GM18502 (cell line): Measurements from ENCODE around the gene C1QTNF8.

Experiments
- ATAC-seq: cut with Tn5 transposase; IDR thresholded peaks from one replicate; pipeline ENCODE4 v1.9.1; 2021; ENCODE audit warnings: mild to moderate bottlenecking; ENCODE audit not compliant: unreplicated experiment, poor library complexity

The C1QTNF8 gene

DNA sequence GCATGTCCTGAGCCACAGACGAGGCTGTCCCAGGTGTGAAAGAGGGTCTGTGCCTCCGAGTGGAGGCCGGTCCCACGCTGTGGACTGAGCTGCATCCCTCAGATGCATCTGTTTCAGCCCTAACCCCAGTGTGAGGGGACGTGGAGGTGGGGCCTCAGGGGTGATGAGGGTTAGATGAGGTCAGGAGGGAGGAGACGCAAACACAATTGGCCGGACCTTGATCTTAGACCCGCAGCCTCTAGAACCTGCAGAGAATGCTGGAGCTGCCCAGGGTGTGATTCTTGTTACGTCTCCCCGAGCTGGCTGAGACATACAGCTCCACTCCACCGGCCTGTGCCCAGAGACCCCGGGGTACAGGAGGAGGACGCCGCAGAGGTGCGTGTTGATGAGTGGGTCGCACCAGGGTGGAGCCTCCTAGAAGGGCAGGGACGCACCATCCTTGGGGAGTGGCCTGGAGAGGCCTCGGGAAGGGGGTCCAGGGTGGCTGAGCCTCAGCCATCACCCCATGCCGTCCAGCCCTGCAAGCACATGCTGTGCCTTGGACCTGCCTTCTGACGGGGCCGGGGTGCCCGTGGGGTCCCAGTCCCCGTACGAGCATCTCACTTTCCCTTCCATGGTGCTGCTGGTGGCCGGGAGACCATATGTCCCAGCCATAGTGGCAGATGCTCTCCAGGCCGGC, 16.6 kb upstream of the C1QTNF8 start:
- no peak for ATAC-seq

DNA sequence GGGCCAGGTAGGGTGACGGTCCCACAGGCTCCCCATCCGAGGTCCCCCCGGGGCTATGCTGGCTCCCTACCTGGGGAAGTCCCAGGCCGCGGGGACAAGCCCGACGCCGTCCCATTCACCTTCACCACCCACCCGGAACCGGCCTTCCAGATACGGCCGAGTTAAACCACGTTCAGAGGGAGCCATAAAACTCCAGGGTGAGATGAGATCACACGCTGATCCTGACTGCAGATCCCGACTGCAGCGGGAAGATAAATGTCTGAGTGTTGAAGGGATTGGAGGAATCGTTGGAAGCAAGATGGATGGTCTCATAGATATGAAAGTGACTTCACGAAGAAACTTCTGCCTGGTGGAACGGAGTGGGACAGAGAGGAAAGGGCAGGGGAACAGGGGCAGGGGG, 13.6 kb upstream of the C1QTNF8 start:
- no peak for ATAC-seq

DNA sequence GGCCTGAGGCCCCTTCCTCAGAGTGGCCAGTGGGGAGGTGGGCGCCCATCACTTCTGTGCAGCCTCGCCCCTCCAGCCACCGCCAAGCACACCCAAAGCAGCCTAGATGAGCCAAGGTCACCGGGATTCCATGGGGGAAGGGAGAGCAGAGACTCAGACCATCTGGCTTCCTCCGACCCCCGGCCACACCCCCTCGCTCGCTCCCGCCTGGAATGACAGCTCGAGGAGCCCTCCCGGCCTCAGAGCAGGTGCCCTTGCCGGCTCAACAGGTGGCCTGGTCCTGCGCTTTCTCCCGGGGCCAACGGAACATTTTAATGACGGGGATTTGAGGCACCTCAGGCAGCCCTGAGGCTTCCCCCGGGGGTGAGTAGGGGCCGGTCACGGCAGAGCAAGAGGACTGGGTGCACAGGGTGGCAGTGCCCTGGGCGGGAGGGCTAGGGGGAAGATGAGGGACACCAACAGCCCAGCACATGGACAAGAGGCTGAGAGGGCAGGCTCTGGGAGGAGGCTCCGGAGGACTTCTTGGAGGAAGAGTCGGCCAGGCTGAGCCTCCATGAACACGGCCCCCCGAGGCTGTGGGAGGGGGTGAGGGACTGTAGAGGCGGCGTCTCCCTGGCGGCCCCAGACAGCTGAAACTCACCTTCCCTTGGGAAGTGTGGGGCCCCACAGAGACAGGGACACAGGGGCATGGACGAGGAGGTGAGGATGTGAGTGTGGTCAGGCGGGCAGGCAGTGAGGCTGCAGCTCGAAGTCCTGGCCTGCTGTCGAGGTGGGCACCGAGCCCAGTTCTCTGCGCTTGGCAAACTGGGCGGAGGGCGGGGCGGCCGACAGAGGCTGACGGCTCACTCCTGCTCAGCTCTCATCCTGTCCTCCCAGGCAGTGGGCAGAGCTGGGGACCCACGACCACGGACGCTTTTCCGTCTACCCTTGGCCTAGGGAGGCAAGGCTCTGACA, 12.5 kb upstream of the C1QTNF8 start:
- no peak for ATAC-seq

DNA sequence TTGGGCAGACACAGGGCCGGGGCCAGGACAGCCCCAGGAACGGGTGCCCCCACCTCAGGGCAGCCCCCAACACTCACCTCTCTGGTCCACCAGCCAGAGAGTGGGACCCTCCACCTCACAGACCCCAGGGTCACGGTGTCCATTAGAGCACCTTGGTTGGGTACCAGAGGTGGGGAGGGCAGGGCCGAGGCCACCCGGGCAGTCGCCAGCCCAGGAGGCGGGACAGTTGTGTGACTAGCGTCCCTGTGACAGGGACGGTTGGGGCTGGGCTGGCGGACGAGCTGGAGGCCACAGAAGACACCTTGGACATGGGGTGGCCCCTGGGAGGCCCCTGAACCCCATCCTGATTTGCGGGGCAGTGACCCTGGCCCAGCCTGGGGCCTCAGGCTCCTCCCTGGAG, 11.7 kb upstream of the C1QTNF8 start:
- ATAC-seq, result no peak

DNA sequence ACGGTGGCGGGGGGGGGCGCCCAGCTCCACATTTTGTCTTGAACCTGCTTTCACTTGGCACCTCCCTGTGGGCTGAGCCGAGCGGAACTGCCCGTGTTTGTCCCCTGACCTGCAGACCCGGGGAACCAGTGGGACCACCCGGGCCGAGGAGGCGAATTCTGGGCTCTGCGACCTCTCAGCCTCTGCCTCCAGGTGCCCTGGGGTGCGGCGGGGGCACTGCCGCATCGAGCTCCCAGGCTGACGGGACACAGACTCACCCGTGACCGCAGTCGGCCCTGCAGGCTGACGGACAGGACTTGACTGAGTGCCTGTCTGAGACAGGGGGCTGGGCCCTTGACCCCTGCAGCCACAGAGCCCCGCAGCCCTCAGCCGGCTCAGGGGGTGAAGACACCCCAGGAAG, 11.1 kb upstream of the C1QTNF8 start:
- no peak for ATAC-seq

DNA sequence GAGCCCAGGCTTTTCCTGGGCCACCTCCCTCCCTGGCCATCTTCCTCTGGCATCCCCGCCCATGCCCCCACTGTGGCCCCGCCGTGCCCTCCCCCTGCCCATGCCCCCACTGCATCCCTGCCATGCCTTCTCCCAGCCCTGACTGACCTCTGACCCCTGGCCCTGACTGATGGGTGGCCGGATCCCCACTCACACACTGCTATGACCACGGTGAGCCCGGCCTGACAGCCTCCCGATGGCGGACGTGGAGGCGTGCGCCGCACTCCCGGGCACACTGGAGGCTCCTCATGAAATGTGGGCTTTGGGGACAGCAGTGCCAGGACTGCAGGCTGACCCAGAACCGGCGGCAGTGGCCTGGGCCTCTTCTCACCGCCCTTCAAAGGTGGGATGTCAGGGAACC, 10.6 kb upstream of the C1QTNF8 start:
- ATAC-seq, result no peak

DNA sequence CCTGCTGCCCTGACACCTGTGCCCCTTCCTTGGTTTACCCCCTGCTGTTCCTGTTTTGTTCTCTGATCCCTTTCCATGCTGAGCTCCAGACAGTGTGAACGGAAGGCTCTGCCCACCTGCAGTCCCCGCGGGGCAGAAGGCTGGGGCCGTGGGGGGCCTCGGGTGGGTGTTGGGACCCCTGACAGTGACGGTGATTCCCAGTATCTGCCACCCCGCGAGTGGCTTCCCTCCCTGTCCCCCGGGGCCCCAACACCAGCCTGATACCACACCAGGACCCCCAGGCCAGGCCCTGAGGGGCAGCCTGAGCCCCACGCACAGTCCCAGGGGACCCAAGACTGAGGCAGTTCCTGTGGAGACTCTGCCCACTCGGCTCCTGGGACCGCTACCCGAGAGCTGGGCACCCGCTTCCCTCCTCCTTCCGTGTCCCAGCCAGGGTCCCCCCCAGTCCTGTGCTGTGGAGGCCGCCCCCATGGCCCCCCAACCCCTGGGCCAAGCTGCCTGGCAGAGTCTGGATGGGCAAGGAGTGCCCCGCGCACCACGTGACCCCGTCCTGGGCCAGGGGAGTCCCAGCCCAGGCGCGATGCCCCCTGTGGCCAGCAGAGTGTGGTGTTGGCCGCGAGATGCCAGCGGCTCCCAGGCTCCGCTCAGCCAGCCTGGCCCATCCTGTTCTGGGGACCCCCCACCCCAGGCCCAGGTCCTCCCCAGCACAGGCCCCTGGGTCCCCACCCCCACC, 10.0 kb upstream of the C1QTNF8 start:
- no peak for ATAC-seq

DNA sequence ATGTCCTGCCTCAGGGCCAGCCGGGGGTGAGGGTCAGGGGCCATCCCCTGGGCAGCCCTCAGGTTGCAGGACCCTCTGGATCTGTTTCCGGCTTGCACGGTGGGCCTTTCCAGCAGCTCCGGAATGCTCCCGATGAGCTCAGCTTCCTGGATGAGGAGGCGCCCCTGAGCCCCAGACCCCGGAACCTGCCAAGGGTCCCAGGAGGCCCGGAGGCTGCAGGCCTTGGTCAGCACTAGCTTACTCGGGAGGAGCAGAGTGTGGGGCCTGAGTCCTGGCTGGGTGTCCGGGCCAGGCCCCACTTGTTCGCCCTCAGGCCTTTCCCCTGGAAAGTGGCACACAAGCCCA, 7.6 kb upstream of the C1QTNF8 start:
- ATAC-seq, result no peak

DNA sequence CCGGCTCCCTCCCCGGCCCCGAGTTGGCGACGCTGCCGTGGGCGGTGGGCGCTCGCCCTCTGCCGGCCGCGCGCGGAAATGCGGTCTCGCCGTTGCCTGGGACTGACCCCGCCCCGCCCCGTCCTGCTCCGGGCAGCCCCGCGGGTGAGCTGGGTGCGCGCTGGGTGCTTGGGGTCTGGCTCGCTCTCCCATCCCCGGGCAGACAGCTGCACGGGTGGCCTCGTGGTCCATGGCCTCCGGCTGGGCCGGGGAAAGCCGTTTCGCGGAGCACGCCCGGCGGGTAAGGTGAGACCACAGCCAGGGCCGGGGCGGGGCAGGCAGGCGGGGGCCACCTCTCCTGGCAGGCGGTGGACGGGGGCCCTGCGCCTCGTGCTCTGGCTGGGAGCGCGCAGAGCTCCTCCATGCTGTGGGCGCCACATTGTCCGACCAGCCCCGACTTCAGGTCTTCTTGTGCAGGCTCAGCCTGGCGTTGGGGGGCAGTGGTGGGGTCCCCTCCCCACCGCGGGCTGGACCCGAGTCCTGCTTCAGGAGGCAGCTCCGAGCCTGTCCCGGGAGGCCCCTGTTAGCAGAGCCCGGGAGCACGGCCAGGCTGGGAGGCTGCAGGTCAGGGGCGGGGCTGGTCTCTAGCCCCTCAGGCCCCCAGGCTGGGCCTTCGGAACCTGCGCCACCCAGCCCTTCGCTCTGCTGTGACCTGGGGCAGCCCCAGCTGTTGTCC, 7.0 kb upstream of the C1QTNF8 start:
- ATAC-seq, result no peak

DNA sequence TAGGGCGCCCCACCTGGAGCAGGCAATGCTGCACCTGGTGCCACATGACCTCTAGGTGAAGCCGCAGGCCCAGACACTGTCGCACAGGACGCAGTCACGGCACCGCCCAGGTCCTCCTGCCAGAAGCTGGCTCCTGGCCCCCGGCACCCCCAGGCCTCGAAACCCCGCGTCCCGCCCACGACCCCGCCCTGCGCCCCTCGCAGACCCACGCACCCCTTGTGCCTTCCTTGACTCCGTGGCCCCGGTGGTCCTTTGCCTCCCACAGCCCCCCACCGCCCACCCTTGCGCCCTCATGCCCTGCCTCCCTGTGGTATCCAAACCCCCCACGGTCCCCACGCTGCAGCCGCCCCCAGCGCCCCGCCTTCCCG, 6.3 kb upstream of the C1QTNF8 start:
- no peak for ATAC-seq

DNA sequence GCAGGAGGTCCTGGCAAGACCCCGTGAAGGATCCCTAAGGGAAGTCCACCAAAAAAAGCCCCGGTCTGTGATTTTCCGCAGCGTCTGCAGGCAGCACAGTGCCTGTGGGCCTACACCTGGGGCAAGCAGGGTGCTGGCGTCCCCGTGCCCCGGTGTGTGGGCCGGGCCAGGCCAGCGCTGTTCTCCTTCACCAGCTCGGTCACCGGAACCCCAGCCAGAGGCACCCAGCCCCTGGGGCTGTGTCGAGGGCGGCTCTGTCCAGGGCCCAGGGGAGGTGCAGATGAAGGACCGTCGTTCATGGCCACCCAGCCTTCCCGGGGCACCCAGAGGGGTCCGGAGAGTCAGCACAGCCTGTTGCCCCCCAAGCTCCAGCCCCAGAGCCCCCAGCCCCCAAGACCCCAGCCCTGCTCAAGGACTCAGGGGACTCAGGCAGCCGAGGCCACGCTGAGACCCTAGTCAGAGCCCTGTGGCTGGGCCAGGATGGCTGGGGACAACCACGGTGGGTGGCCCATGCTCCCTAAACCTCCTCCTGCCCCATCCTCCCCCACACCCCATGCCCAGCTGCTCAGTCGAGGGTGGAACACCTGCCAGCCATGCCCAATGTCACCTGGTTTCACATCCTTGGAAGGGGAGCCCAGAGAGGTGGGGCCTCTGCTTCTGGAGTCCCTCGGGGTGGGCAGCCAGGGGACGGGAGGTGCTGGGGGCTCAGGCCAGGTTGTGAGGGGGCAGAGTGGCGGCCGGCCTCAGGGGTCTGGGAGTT, 5.7 kb upstream of the C1QTNF8 start:
- ATAC-seq, result no peak

DNA sequence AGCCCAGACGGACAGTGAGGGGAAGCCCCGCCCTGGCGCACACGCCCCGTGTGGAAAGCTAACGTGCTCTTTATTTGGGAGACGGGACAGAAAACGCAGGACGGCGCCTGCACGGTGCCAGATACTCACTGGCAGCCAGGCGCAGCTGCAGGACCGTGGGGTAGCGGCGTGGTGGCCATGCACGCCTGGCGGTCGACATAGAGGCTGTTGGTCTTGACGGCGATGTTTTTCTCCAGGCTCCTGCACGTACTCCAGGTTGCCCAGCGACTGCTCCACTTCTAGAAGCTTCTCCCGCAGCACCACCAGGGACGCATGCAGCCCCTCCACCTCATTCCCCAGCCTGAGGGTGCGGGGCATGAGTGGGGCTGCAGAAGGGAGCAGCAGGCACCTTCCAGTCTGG, 5.1 kb upstream of the C1QTNF8 start:
- ATAC-seq, result no peak

DNA sequence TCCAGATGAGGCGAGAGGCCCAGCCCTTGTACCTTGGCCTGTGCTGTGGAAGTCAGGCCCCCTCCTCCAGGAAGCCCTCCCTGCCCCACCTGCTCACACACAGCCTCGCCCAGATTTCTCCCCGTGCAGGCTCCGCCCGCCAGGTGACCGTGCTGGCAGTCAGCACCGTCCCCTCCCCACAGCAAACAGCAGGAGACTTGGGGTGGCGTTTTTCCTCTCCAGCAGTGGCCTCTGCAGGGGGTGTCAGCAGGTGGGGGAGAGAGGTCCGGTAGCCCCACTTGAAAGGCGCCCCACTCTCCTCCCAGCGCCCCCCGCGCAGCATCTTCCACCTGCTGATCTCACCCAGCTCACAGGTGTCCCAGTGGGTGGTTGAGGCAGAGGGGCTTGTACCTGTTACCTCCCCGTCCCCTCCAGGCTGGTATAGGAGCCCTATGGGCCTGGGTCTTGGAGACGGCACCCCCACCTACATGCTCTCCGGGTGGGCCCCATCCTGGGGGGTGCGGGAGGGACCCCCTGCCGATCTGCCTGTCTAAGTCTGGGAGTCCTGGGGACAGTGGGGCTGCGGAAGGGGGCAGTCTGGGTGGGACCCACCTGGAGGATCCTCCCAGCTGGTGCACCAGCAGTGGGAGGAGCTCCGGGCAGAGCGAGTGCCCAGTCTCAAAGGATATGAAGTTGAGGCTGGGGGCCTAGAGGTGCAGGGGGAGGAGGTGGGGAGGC, 4.2 kb upstream of the C1QTNF8 start:
- ATAC-seq, result no peak

DNA sequence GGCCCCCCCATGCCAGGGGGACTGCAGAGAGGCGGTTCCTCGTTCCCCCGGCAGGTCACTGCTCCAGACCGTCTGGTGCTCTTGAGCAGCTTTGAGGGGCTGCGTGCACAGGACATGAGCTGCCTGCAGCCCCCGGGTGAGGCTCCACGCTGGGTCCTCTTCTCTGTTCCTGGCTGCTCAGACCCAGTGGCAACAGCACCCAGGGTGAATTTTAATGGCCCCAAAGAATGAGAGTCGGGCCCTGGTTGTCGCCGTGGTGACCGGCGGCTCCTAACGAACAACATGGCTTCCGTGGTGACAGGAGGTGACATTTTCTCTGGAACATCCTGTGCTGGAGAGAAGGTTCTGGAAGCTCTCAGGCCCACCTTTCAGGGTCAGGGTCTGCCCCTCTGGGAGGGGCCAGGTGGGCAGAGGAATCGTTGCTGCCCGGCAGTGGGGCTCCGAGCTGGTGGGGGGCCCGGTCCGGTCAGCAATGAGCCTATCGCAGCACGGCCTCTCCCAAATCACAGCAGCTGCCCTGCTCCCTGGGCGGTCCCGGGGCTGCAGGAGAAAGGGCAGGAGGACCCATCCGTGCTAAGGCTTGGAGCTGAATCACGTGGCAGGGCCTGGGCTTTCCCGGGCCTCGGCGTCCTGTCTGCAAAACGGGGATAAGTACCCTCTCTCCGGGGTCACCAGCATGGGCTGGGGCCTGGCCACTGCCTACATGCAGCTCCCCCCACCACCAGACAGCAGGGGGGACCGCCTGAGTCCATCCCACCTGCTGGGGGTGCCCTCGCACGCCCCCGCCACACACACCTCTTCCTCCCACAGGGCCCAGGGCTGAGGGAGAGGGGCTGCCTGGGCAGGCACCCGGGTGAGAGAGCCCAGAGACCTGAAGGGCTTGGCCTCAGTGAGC, 3.4 kb upstream of the C1QTNF8 start:
- no peak for ATAC-seq

DNA sequence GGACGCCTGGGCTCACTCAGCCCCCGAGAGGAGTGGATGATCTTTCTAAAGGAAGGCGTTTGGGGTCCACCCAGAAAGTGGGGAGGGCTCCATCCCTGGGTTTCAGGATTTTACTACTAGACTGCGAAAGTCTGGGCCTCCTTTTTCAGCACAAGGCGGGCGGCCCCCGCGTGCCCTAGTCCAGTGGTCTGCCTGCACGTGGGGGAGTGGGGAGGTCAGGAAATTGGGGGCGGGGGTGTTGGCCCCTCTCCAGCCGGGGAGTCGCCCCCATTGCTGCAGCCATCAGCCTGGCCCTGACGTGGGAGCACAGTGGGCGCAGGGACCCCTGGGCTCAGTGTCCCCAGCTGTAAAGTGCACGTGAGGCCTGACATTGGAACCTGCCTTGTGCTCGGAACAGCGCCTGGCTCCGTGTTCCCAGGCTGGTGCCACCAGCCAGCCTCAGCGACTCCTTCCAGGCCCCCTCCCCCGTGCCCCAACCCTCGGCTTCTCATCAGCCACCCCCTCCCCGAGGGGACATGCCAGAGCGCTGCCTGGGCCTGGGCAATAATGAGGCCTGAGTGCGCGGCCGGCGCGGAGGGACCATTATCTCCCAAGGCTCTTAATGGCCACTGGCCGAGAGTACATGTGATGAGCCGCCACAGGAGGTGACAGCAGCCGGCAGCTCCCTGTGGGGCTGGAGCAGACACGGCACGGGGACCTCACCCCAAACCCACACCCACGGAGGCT, 2.4 kb upstream of the C1QTNF8 start:
- ATAC-seq, result no peak

DNA sequence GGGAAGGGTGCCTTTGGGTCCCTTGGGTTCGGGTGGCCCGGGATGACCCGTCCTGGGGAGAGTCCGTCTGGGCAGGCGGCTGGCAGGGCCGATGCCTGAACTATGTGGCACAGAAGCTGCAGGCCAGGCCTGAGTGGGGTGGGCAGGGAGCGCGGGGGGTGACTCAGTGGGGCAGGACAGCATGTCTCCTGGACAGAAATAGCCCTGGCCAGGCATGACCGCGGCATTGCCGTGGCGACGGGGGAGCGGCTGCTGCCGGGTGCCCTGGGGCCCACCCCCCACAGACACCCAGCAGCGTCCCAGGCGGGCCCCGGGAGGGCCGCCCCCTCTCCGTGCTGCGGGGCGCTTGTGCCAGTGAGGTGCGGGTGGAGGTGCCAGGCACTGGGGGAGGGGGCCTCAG, 1.8 kb upstream of the C1QTNF8 start:
- ATAC-seq, result no peak

DNA sequence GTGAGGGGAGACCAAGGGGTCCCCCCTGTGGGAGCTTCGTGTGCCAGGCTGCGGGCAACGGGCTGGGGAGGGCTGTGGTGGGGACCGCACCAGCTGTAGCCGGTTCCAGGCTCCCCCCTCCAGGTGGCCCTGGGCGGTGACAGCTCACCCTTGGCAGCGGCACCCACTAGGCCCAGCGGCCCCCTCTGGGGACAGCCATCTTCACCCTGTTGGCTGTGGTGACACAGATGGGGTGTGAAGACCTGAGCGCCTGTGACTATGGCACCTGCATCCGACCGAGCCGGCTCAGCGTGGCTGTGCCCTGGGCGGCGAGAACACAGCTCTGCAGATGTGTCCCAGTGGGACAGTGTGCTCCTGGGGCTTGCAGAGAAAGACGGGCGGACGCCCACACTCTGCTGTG, 1.1 kb upstream of the C1QTNF8 start:
- ATAC-seq, result no peak
